ENCODE measurements around the gene CUX1. TPM values are rescaled to one million over a fixed set of nuclear protein-coding genes. Genes with fewer than 3 reads are reported as not detected.

Gene CUX1
- total and polyA plus RNA-seq, 2 donors (not counting 1 experiment from before 2014, with no cell fraction given) = 22.7 to 38.1 TPM

- TF ChIP-seq CTCF (conservative IDR thresholded peaks at IDR 0.05 in 1 of 2, IDR thresholded peaks at IDR 0.05 in 1 of 2; ENCODE audit: low read depth in 1 of 2, low read length in 2 of 2) = no peak
- TF ChIP-seq EZH2 (IDR thresholded peaks at IDR 0.05; ENCODE audit: low read length, missing control alignments) = no peak
- no peaks in the 10 kb centered on the region for H3K4me1 ChIP-seq (ENCODE audit: control insufficient read depth, extremely low read depth, insufficient read depth, low read length)
- H3K27me3 ChIP-seq (ENCODE audit: control insufficient read depth, insufficient read depth, low read length) = no peaks in the 10 kb centered on the region
- no peak overlapping the region for H3K4me3 ChIP-seq (replicated peaks in 1 of 4; ENCODE audit: control extremely low read depth in 1 of 4, insufficient read depth in 1 of 4, low read depth in 3 of 4, low read length in 4 of 4)
- no peaks in the 10 kb centered on the region for H3K9me3 ChIP-seq (ENCODE audit: control insufficient read depth, insufficient read depth, low read depth, low read length)
- H3K9ac ChIP-seq (ENCODE audit: insufficient read depth, low read length) = no peak overlapping the region
- no peaks in the 10 kb centered on the region for H4K20me1 ChIP-seq (ENCODE audit: control insufficient read depth, extremely low read depth, insufficient read depth, low read length)
- no peak for DNase-seq (ENCODE audit: low read depth in 2 of 2)
- no peak overlapping the region for H3K4me2 ChIP-seq (ENCODE audit: extremely low read depth, insufficient read depth, low read length)
- no peak overlapping the region for H2AFZ ChIP-seq (ENCODE audit: low read length)
- H3K27ac ChIP-seq (ENCODE audit: insufficient read depth, low read length) = no peak overlapping the region
- H3K36me3 ChIP-seq (ENCODE audit: control insufficient read depth, insufficient read depth, low read length) = no peaks in the 10 kb centered on the region
- peaks cover 20% of the 10 kb centered on the region for H3K79me2 ChIP-seq (ENCODE audit: control insufficient read depth, insufficient read depth, low read length)
Observed at GRCh38 chr7:101843293-101844271, 26.2 kb downstream of the CUX1 start.

GRCh38 chr7:101845974-101846373, 28.5 kb downstream of the CUX1 start:
- Histone ChIP-seq H3K27ac (ENCODE audit: insufficient read depth, low read length) (no peak overlapping the region), H4K20me1 (ENCODE audit: control insufficient read depth, extremely low read depth, insufficient read depth, low read length) (no peaks in the 10 kb centered on the region), H3K9me3 (ENCODE audit: control insufficient read depth, insufficient read depth, low read depth, low read length) (no peaks in the 10 kb centered on the region), H3K4me3 (replicated peaks in 1 of 4; ENCODE audit: control extremely low read depth in 1 of 4, insufficient read depth in 1 of 4, low read depth in 3 of 4, low read length in 4 of 4) (no peak overlapping the region), H3K9ac (ENCODE audit: insufficient read depth, low read length) (no peak overlapping the region), H3K4me1 (ENCODE audit: control insufficient read depth, extremely low read depth, insufficient read depth, low read length) (no peaks in the 10 kb centered on the region), H2AFZ (ENCODE audit: low read length) (no peak overlapping the region), H3K4me2 (ENCODE audit: extremely low read depth, insufficient read depth, low read length) (no peak overlapping the region), H3K27me3 (ENCODE audit: control insufficient read depth, insufficient read depth, low read length) (no peaks in the 10 kb centered on the region), H3K36me3 (ENCODE audit: control insufficient read depth, insufficient read depth, low read length) (no peaks in the 10 kb centered on the region), H3K79me2 (ENCODE audit: control insufficient read depth, insufficient read depth, low read length) (peaks cover 19% of the 10 kb centered on the region)
- TF ChIP-seq EZH2 (IDR thresholded peaks at IDR 0.05; ENCODE audit: low read length, missing control alignments) = no peak
- TF ChIP-seq CTCF (conservative IDR thresholded peaks at IDR 0.05 in 1 of 2, IDR thresholded peaks at IDR 0.05 in 1 of 2; ENCODE audit: low read depth in 1 of 2, low read length in 2 of 2) = no peak
- DNase-seq (ENCODE audit: low read depth in 2 of 2) = no peak

- no peak for TF ChIP-seq EZH2 (IDR thresholded peaks at IDR 0.05; ENCODE audit: low read length, missing control alignments)
- TF ChIP-seq CTCF (conservative IDR thresholded peaks at IDR 0.05 in 1 of 2, IDR thresholded peaks at IDR 0.05 in 1 of 2; ENCODE audit: low read depth in 1 of 2, low read length in 2 of 2) = no peak
- no peaks in the 10 kb centered on the region for H3K27me3 ChIP-seq (ENCODE audit: control insufficient read depth, insufficient read depth, low read length)
- H3K4me2 ChIP-seq (ENCODE audit: extremely low read depth, insufficient read depth, low read length) = no peak overlapping the region
- H3K9ac ChIP-seq (ENCODE audit: insufficient read depth, low read length) = no peak overlapping the region
- H3K36me3 ChIP-seq (ENCODE audit: control insufficient read depth, insufficient read depth, low read length) = no peaks in the 10 kb centered on the region
- H3K27ac ChIP-seq (ENCODE audit: insufficient read depth, low read length) = no peak overlapping the region
- H2AFZ ChIP-seq (ENCODE audit: low read length) = no peak overlapping the region
- no peak for DNase-seq (ENCODE audit: low read depth in 2 of 2)
- H3K4me3 ChIP-seq (replicated peaks in 1 of 4; ENCODE audit: control extremely low read depth in 1 of 4, insufficient read depth in 1 of 4, low read depth in 3 of 4, low read length in 4 of 4) = no peak overlapping the region
- H3K79me2 ChIP-seq (ENCODE audit: control insufficient read depth, insufficient read depth, low read length) = peaks cover 23% of the 10 kb centered on the region
- no peaks in the 10 kb centered on the region for H3K9me3 ChIP-seq (ENCODE audit: control insufficient read depth, insufficient read depth, low read depth, low read length)
- no peaks in the 10 kb centered on the region for H4K20me1 ChIP-seq (ENCODE audit: control insufficient read depth, extremely low read depth, insufficient read depth, low read length)
- H3K4me1 ChIP-seq (ENCODE audit: control insufficient read depth, extremely low read depth, insufficient read depth, low read length) = no peaks in the 10 kb centered on the region
Observed at GRCh38 chr7:101846800-101847538, 29.5 kb downstream of the CUX1 start.

Data from fibroblast of lung (primary cell).